Omental fat pad (tissue), 4 donors: Measurements from ENCODE around the gene ATG7. TPM values are rescaled to one million over a fixed set of nuclear protein-coding genes. Genes with fewer than 3 reads are reported as not detected.

Experiments used
- ATAC-seq: fragments of 150-250 bp; one replicate; pipeline ENCODE4 v1.9.1; 2016; ENCODE audit warnings: mild to moderate bottlenecking, moderate library complexity; ENCODE audit not compliant: low FRiP score
- DNase-seq: peaks from one replicate; pipeline ENCODE4 v3.0.0-alpha.2; 2019; ENCODE audit warnings: low spot score
- total RNA-seq, 4 donors: library from RNA; depleted of rRNA; stranded (reverse); fragments of >200 nt; gene quantifications; one replicate each; pipeline ENCODE4 v1.1.0, GENCODE V29; 2016
- TF ChIP-seq, protein P1 (sequence below), 3 donors: fragments of 450-650 bp; IDR thresholded peaks; one replicate each; pipeline ENCODE4 v1.5.1; 2016 to 2017; ENCODE audit warnings: antibody characterized with exemption in 3 of 3, mild to moderate bottlenecking in 3 of 3, moderate library complexity in 2 of 3

Gene ATG7
- total RNA-seq, 4 donors from 2014 or later: 62.9 to 96.7 (median 76.2) TPM

DNA sequence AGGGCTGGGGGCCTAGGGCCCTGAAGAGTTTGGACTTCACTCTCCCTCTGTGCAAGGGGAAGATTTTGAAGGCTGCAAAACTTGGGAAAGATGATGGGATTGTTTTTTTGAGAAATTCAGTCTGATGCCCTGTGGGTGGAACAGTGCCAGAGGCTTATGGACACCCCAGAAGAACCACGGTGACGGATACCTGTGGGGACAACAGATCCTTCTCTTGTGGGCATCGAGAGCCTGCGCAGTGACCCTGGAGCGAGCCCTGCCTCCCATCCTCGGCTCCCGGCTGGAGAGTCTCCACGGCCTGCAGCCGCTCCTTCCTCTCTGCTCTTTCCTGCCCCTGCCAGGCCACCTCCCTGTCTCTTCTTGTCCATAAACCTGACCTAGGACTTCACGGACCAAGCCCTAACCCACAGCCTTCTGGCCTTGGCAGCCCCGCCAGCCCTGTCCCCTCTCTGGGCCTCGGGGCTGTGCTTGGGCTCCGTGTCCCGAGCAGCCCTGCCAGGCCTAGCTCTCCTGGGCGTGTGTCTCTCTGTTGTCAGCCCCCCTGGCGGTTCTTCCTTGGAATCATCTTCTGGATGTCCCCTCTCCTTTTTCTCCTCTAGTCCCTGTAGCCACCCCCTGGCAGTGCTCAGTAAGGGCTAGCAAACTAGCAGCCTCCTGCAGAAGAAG lies 273.1 kb downstream of the ATG7 start:
- TF ChIP-seq, protein P1, sequence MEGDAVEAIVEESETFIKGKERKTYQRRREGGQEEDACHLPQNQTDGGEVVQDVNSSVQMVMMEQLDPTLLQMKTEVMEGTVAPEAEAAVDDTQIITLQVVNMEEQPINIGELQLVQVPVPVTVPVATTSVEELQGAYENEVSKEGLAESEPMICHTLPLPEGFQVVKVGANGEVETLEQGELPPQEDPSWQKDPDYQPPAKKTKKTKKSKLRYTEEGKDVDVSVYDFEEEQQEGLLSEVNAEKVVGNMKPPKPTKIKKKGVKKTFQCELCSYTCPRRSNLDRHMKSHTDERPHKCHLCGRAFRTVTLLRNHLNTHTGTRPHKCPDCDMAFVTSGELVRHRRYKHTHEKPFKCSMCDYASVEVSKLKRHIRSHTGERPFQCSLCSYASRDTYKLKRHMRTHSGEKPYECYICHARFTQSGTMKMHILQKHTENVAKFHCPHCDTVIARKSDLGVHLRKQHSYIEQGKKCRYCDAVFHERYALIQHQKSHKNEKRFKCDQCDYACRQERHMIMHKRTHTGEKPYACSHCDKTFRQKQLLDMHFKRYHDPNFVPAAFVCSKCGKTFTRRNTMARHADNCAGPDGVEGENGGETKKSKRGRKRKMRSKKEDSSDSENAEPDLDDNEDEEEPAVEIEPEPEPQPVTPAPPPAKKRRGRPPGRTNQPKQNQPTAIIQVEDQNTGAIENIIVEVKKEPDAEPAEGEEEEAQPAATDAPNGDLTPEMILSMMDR (IDR thresholded peaks at IDR 0.05): no peak
- DNase-seq (no peak), ATAC-seq (no peak)

DNA sequence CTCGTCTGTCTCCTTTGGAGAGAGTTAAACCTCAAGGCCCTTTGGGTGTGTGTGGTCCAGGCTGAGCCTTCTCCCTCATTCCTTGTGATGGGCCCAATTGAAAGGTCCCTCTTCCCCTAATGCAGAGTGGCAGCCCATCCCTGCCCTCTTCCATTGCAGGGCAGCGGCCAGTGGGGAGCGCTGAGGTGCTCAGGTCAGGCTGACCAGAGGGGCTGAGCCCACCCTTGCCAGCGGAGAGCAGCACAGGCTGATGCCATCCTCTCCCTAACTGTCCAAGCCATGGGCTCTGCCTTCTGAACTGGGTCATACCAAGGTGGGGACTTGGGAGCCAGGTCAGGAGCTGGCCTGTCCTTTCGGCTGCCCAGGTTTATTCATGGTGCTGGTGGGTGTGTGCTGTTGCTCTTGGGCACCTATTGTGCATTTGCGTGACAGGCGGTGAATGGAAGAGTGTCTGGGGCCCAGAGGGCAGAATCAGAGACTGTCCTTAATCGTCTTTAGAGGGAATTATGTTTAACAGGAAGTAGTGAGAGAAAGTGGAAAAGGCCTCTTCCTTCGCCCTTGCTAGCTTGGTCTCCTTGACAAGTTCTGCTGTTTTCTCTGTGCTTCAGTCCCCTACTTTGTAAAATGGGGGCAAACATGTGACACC lies 274.6 kb downstream of the ATG7 start:
- DNase-seq (no peak), ATAC-seq (no peak)
- TF ChIP-seq, protein P1 (IDR thresholded peaks at IDR 0.05): no peak

DNA sequence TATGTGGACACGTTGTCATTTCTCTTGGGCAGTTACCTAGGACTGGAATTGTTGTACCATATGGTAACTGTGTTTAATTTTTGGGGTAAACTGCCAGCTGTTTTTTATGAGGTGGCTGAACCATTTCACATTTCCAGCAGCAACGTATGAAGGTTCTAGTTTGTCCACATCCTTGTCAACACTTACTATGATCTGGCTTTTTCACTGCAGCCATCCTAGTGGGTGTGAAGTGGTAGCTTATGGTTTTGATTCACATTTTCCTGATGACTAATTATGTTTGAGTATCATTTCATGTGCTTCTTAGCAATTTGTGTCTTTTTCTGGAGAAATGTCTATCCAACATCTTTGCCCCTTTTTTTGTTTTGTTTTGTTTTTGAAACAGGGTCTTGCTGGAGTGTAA lies 275.3 kb downstream of the ATG7 start:
- TF ChIP-seq, protein P1 (IDR thresholded peaks at IDR 0.05): no peak
- no peak for ATAC-seq
- DNase-seq: no peak

DNA sequence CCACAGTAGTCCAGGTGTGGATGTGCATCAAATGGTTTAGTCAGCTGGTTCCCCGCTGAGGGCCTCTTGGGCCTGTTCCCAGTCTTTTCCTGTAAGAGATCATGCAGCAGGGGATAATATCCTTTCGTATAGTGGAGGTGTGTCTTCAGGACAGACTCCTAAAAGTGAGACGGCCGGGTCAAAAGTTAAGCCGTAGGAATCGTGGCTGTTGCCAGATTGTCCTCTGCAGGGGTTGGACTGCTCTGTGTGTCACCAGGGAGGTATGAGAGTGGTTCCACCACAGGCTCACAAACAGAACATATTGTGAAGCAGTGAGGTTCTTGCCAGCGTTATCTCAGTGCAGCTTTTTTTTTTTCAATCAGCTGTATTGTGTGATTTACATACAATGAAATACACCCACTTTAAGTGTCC lies 276.5 kb downstream of the ATG7 start:
- ATAC-seq (peak; percentile 28), DNase-seq (no peak)
- TF ChIP-seq, protein P1 (IDR thresholded peaks at IDR 0.05): no peak

DNA sequence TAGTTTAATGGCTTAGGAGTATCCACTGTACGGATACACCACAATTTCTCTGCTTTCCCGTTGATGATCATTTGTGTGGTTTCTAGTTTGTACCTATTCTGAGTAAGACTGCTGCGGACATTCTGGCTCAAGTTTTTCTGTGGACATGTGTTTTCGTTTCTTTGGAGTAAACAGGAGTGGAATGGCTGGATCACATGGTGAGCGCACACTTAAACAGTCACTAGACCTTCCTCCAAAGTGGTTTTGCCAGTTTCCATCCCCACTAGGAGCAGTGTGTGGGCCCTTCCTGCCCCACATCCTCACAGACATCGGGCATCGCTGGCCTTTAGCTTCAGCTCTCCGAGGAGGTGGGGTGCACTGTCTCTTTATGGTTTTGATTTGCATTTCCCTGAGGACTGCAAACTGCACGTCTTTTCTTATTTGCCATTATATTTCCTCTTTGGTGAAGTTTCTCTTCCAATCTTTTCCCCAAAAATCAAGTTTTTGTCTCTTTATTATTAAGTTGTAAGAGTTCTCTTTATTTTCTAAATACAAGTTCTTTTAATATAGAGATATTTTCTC lies 277.5 kb downstream of the ATG7 start:
- no peak for DNase-seq
- TF ChIP-seq, protein P1 (IDR thresholded peaks at IDR 0.05): no peak

DNA sequence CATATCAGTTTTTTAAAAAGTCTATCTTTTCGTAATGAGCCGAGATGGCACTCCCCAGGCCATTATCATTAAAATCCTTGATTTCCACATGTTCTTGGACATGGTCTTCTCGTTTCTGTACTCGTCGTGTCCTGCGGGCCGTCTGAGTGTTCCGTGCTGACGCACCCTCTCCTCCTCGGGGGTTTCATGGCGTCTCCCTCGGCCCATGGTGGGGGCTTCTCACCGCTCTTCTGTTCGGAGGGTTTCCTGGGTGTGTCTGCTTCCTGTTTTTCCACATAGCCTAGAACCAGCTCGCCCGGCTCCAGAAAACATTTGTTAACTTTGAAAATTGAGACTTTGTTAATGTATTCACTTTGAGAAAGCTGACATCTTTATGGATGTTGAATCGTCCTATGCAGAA lies 278.8 kb downstream of the ATG7 start:
- DNase-seq (no peak), ATAC-seq (no peak)
- TF ChIP-seq, protein P1 (IDR thresholded peaks at IDR 0.05): no peak

More for the DNA sequence above, 277.5 kb downstream of the ATG7 start:
- ATAC-seq: no peak
